Keratinocyte (primary cell): Measurements from ENCODE around the gene ACACA. TPM values are rescaled to one million over a fixed set of nuclear protein-coding genes. Genes with fewer than 3 reads are reported as not detected.

Experiments
- DNase-seq: peaks from one replicate; pipeline ENCODE4 v3.0.0-alpha.2; 2011; ENCODE audit warnings: low read depth, missing footprints, low spot score
- FAIRE-seq: peaks from 2 replicates; lab custom pipeline; 2011; peaks lifted over from hg19 to GRCh38; lab: Jason Lieb, UNC
- H2AFZ ChIP-seq: 2 replicates; pipeline ENCODE4 v1.6.0; 2012; ENCODE audit warnings: low read length, control low read depth, inconsistent platforms; ENCODE audit not compliant: control insufficient read depth
- H3K27ac ChIP-seq: 2 replicates; pipeline ENCODE4 v1.5.1; 2011; ENCODE audit warnings: low read length; ENCODE audit not compliant: control insufficient read depth, insufficient read depth
- H3K27me3 ChIP-seq: 3 replicates; pipeline ENCODE4 v1.6.0; 2011; ENCODE audit warnings: low read length; ENCODE audit not compliant: control insufficient read depth, insufficient read depth; ENCODE audit errors: extremely low read depth
- H3K36me3 ChIP-seq, 2 experiments: 2 replicates in 1 of 2; 3 replicates in 1 of 2; pipeline ENCODE4 v1.5.1; 2011; ENCODE audit warnings: low read length in 2 of 2, mild to moderate bottlenecking in 1 of 2; ENCODE audit not compliant: control insufficient read depth in 2 of 2, insufficient read depth in 2 of 2; ENCODE audit errors: extremely low read depth in 1 of 2
- H3K4me1 ChIP-seq: 3 replicates; pipeline ENCODE4 v1.5.1; 2011; ENCODE audit warnings: low read length; ENCODE audit not compliant: control insufficient read depth, insufficient read depth; ENCODE audit errors: extremely low read depth
- H3K4me2 ChIP-seq: 3 replicates; pipeline ENCODE4 v1.6.0; 2011; ENCODE audit warnings: low read depth, low read length; ENCODE audit not compliant: control insufficient read depth, insufficient read depth; ENCODE audit errors: extremely low read depth
- H3K4me3 ChIP-seq, 3 experiments: fragments of 200-600 bp in 1 of 3; sonication (generic) in 1 of 3; 2 replicates in 2 of 3; 3 replicates in 1 of 3; pipeline ENCODE4 v1.5.1; 2011 to 2016; ENCODE audit warnings: low read length in 3 of 3, mild to moderate bottlenecking in 3 of 3, control low read depth in 2 of 3, inconsistent platforms in 1 of 3, low read depth in 1 of 3, mixed read lengths in 1 of 3, mixed run types in 1 of 3, moderate library complexity in 1 of 3; ENCODE audit not compliant: control insufficient read depth in 2 of 3, insufficient read depth in 2 of 3; ENCODE audit errors: extremely low read depth in 1 of 3
- H3K79me2 ChIP-seq: 2 replicates; pipeline ENCODE4 v1.6.0; 2012; ENCODE audit warnings: low read length; ENCODE audit not compliant: control insufficient read depth, insufficient read depth
- H3K9ac ChIP-seq: 3 replicates; pipeline ENCODE4 v1.6.0; 2011; ENCODE audit warnings: low read length; ENCODE audit not compliant: control insufficient read depth, insufficient read depth; ENCODE audit errors: extremely low read depth
- H3K9me1 ChIP-seq: 3 replicates; pipeline ENCODE4 v1.6.0; 2011; ENCODE audit warnings: low read length; ENCODE audit not compliant: control insufficient read depth, insufficient read depth; ENCODE audit errors: extremely low read depth
- H3K9me3 ChIP-seq: 2 replicates; pipeline ENCODE4 v1.5.1; 2012; ENCODE audit warnings: low read depth, low read length; ENCODE audit not compliant: control insufficient read depth
- H4K20me1 ChIP-seq: 3 replicates; pipeline ENCODE4 v1.6.0; 2011; ENCODE audit warnings: low read length; ENCODE audit not compliant: control insufficient read depth, insufficient read depth; ENCODE audit errors: extremely low read depth
- CTCF ChIP-seq, 3 experiments: IDR thresholded peaks in 1 of 3; conservative IDR thresholded peaks in 1 of 3; optimal IDR thresholded peaks in 1 of 3; 2 replicates in 2 of 3; 3 replicates in 1 of 3; pipeline versions ENCODE3 to v1.5.1; 2011; ENCODE audit warnings: low read length in 3 of 3, mild to moderate bottlenecking in 3 of 3, moderate library complexity in 2 of 3, control low read depth in 1 of 3, inconsistent platforms in 1 of 3; ENCODE audit not compliant: insufficient read depth in 2 of 3; ENCODE audit errors: extremely low read depth in 1 of 3
- EZH2 ChIP-seq: IDR thresholded peaks from one replicate; pipeline ENCODE4 v1.6.1; 2012; ENCODE audit warnings: inconsistent platforms, mild to moderate bottlenecking, low read length, moderate library complexity
- dilution Hi-C: fragments of 300-500 bp; cut with MboI; formaldehyde crosslinking; loops from one replicate; pipeline ENCODE4 v1.7.0; 2020; ENCODE audit warnings: low sequenced_read_pairs; ENCODE audit not compliant: extremely low pct_ligation_motif_present
- polyA plus RNA-seq, 5 experiments: library from polyadenylated mRNA; depleted of rRNA in 3 of 5; stranded (reverse) in 3 of 5; stranded (forward) in 1 of 5; unstranded in 1 of 5; fragments of >200 nt; gene quantifications; 1 replicate in 1 of 5; 2 replicates in 3 of 5; 3 replicates in 1 of 5; pipeline versions ENCODE4 v1.2.1 to v1.2.3, GENCODE V29; 2011 to 2012; ENCODE audit warnings: missing spikeins in 2 of 5, low read depth in 1 of 5, low replicate concordance in 1 of 5

ACACA gene
- polyA plus RNA-seq, 1 donor (not counting 4 experiments of a cell fraction or from before 2014, with no cell fraction given), result 85.8 TPM

DNA sequence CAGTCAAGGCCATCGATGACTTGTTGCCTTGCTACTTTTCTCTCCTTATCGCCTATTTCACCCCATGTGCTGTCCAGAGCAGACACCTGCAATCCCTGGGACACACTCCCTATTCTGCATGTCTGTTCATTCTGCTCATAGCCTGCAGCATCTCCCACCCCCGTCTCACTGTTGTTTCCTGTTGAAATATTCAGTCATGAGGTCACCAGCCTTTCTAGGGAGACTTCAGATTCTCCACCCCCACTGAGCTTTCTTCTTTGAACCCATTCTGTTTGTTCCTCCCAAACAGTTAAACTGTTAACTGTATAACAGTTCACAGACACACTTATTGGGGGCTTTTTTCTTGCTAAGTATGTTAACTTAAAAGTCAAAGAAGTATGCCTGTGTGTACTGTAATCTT is 363.4 kb downstream of the ACACA start:
- dilution Hi-C loops, result no loop called here
- no peak for DNase-seq
- no peaks in the 10 kb centered on the region for H3K9me3 ChIP-seq

DNA sequence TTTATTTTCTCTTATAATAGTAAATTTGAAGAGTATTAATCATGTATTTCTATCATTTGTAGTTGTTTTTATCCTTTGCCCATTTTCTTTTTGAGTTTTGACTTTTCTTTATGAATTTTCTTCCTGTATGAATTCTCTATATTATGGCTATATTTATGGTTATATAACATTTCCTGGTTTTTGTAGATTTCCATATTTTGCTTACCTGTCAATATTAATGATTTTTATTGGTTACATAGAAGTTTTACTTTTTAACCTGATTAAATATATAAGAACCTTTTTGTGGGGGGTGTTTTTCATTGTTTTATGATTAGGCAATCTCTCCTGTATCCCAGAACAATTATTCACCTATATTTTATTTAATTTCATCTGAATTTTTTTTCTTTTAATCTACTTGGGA is 364.7 kb downstream of the ACACA start:
- no peak overlapping the region for H2AFZ ChIP-seq
- peaks cover 7% of the 10 kb centered on the region for H3K4me1 ChIP-seq
- H3K9ac ChIP-seq, result no peak overlapping the region
- H3K27me3 ChIP-seq, result no peaks in the 10 kb centered on the region
- no peak overlapping the region for H3K4me2 ChIP-seq
- H4K20me1 ChIP-seq, result no peaks in the 10 kb centered on the region
- no peak for FAIRE-seq
- no peak overlapping the region for H3K27ac ChIP-seq
- peaks cover 5 to 6% of the 10 kb centered on the region in 2 experiments for H3K36me3 ChIP-seq
- H3K4me3 ChIP-seq, result no peak overlapping the region
- H3K9me3 ChIP-seq, result no peaks in the 10 kb centered on the region
- dilution Hi-C loops, result no loop called here
- DNase-seq, result no peak
- H3K79me2 ChIP-seq, result no peaks in the 10 kb centered on the region
- TF ChIP-seq CTCF (optimal IDR thresholded peaks at IDR 0.05 in 1 of 3, IDR thresholded peaks at IDR 0.05 in 1 of 3, conservative IDR thresholded peaks at IDR 0.05 in 1 of 3; ENCODE audit: extremely low read depth in 1 of 3, insufficient read depth in 2 of 3, low read length in 3 of 3), result no peak
- no peak for TF ChIP-seq EZH2
- H3K9me1 ChIP-seq, result no peaks in the 10 kb centered on the region

More for the DNA sequence above, 363.4 kb downstream of the ACACA start:
- H3K9me1 ChIP-seq, result no peaks in the 10 kb centered on the region
- peaks cover 5 to 6% of the 10 kb centered on the region in 2 experiments for H3K36me3 ChIP-seq
- FAIRE-seq, result no peak
- no peak overlapping the region for H3K4me3 ChIP-seq
- H3K4me2 ChIP-seq, result no peak overlapping the region
- no peak overlapping the region for H2AFZ ChIP-seq
- no peak overlapping the region for H3K9ac ChIP-seq
- H3K79me2 ChIP-seq, result no peaks in the 10 kb centered on the region
- no peaks in the 10 kb centered on the region for H4K20me1 ChIP-seq
- H3K27ac ChIP-seq, result no peak overlapping the region
- TF ChIP-seq EZH2, result no peak
- no peak for TF ChIP-seq CTCF (optimal IDR thresholded peaks at IDR 0.05 in 1 of 3, IDR thresholded peaks at IDR 0.05 in 1 of 3, conservative IDR thresholded peaks at IDR 0.05 in 1 of 3; ENCODE audit: extremely low read depth in 1 of 3, insufficient read depth in 2 of 3, low read length in 3 of 3)
- H3K4me1 ChIP-seq, result peaks cover 7% of the 10 kb centered on the region
- no peaks in the 10 kb centered on the region for H3K27me3 ChIP-seq
